Measurements from ENCODE around the gene DPP8.

Gene DPP8

DNA sequence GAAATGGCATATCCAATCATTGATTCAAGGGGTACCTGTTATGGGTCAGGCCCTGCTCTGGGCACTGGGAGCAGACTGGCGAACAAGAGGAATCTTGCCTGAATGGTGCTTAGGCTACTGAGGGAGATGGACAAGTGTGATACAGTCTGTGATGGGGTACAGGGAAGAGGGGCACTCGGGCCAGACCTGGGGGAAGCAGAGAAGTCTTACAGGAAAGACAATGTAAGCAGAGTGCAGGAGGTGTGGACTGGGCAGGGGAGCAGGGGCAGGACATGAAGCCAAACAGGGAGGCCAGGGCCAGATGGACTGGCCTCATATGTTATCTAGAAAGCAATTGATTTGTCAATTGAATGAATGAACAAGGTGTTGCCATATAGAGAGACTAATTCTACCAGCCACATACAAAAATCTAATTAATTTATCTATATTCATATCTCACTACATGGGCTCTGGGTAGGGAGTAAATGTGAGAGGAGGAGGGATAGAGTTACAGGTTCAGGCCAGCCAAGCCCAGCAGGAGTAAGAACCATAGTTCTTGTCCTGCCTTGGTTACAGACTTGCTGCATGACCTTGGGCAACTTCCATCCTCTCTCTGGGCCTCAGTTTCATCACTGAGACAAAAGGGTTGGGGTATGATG lies 91.2 kb downstream of the DPP8 start:
- DNase-seq (ENCODE audit: low read depth in 1 of 2, low spot score in 1 of 2): no peak

DNA sequence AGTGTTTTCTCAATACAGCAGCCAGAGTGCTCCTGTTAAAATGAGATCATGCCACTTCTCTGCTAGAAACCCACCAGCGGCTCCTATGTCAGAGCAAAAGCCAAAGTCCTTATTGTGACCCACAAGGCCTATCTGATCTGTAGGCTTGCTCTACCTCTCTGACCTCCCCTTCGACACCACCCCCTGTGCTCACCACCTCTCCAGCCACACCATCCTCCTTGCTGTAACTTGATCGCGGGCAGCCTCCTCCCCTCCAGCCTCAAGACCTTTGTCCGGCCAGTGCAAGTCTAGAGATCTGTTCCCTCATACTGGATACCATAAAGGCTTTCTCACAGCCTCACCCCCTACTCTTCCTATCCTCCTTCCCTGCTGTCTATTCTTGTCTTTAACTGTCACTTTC lies 92.8 kb downstream of the DPP8 start:
- no peak for DNase-seq (ENCODE audit: low read depth in 1 of 2, low spot score in 1 of 2)

DNA sequence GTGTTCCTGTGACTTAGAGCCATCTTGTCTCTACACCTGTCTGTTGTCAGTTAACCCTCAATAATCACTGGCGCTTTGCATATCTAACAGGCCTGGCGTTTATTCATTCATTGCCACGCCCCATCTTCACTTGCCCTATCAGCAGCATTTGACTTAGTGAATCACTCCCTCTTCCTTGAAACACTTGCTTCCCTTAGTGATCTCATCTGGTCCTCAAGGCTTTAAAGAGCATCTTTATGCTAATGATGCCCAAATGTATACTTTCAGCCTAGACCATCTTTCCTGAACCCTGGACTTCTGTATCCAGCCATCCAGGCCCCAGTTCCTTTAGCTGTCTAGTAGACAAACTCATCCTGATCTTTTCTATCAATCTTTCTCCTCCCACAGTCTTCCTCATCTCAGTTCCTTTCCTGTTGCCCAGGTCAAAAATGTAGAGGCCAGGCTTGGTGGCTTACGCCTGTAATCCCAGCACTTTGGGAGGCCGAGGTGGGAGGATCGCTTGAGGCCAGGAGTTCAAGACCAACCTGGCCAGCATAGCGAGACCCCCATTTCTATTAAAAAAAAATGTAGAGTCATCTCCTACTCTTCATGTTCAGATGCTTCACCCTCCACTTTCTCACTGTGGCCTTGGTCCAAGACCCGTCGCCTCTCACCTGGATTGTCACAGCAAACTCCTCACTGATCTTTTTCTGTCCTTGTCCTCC lies 93.4 kb downstream of the DPP8 start:
- no peak for DNase-seq (ENCODE audit: low read depth in 1 of 2, low spot score in 1 of 2)

DNA sequence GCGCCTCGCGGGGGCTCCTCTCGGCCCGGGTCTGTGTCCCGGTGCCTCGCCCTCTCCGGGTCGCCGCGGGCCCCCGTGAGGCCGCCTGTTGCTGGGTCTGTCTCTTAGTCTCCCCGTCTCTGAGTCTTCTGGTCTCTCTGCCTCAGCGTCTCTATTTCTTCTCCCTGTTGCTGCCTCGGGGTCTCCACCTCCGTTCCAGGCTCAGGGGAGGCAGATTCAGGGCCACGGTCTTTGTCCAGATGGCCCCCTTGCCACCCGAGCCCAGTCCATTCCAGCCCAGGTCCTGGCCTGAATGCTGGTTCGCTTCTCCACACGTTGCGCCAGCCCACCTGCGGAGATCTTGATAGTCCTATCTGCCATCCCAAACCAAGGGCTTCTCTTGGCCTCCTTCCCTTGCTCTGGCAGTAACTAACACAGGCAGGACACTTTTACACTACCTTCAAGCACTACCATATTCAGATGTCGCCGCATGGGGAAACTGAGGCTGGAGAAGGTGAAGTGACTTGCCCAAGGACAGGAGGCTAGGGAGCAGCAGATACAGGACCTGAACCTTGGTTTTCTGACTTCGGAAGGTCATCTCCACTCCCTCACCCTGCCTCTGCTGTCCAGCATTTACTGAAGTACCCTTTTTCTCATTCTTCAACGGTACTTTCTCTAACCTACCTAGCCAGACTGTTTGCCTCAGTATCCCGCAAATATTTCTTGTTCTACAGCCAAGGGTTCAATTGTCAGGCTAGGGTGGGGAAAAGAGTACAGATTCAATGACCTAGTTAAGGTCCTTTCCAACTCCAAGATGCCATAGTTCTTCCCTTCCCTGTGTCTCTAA lies 94.1 kb downstream of the DPP8 start:
- DNase-seq (ENCODE audit: low read depth in 1 of 2, low spot score in 1 of 2): no peak

DNA sequence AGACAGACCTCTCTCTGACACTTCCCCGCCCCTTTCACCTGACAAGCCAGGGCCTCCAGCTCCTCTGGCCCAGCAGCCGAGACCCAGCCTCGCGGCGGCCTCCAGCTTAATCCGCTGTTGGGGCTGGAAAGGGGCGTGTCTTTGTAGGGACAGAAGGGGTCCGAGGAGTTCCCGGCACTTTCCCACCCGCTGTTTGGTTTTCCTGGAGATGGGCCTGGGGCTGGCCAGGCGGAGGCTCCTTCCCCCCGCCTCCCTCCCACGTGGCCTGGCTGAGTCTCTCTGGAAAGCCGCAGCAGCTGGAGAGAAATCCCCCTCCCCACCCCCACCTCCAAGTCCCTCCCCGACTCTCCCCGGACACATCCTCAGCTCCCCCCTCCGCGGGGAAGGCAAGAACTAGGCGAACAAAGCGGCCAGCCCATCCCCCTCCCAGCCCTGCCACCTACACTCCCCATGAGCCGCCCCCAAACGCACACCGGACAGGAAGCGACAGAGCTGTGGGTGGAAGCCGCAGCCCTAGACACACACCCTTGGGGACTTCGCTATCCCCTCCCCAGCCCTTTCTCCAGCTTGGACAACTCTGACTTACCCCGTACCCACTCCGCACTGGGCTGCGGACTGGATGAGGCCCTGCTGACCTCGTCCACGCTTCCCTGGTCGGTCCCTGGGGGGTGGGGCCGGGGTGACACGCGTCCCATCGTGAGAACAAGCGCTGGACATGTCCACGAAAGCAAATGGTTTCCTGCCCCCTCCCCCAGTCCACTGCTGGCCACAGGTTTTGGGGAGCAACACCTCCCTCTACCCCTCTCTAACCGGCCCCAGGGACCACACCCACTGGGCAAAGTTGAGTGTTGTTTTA lies 95.9 kb downstream of the DPP8 start:
- no peak for DNase-seq (ENCODE audit: low read depth in 1 of 2, low spot score in 1 of 2)

DNA sequence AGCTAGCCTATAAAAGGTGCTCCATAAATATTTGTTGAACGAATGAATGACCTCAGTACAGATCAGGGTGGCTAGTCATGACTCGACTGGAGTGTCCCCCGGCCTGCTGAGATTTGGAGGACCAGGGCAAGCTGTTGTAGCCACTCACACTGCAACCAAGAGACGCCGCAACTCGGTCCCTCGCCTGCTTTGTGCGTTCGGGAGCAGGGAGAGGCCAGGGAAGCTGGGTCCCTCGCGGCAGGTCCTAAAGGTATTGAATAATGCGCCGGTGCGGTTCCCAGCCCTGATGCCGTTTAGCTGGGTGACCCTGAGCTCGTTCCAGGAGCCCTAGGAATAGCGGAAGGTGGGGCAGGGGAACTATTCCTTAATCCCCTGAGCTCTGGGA lies 96.5 kb downstream of the DPP8 start:
- no peak for DNase-seq (ENCODE audit: low read depth in 1 of 2, low spot score in 1 of 2)

DNA sequence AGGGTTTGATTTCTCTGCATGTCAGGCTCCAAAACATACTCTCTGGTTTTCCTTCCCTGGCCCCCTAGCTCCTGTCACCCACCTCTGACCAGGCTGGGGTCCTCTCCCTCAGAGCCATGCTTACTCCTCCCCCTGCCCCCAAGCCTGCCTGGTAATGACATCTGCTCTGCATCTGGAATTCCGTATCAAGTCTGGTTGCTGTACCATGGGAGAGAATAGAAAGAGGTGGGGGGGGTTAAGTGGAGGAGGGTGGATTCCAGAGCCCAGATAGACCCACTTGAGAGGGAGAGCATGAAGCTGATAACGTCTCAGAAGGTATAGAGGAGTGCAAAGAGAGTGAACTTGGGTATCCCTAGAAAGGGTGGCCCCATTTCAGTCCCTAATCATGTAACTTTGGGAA lies 98.9 kb downstream of the DPP8 start:
- no peak for DNase-seq (ENCODE audit: low read depth in 1 of 2, low spot score in 1 of 2)

DNA sequence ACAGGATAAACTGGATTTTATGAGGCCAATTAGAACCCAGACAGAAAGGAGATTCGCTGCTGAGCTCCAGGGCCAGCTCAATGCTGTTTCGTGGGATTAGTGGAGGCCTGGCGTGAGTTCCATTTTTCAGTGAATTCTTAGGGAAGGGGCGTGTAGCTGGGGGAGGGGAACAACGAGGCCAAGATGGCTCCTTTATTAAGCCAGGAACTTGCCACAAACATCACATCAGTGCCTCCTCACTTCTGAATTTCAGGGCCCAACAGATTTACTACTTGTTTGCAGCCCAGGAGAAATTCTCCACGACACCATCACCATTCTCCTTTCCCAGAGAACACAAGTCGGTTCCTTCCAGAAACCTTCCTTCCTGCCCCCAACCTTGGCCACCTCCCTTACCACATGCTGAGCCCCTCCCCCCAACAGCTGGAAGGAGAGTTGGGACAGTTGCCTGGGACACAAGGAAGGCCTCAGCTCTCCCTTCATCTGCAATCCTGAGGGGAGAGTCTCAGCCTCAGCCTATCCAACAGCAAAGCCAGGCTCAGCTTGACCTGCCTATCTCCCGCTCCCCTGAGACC lies 100.6 kb downstream of the DPP8 start:
- DNase-seq (ENCODE audit: low read depth in 1 of 2, low spot score in 1 of 2): no peak

DNA sequence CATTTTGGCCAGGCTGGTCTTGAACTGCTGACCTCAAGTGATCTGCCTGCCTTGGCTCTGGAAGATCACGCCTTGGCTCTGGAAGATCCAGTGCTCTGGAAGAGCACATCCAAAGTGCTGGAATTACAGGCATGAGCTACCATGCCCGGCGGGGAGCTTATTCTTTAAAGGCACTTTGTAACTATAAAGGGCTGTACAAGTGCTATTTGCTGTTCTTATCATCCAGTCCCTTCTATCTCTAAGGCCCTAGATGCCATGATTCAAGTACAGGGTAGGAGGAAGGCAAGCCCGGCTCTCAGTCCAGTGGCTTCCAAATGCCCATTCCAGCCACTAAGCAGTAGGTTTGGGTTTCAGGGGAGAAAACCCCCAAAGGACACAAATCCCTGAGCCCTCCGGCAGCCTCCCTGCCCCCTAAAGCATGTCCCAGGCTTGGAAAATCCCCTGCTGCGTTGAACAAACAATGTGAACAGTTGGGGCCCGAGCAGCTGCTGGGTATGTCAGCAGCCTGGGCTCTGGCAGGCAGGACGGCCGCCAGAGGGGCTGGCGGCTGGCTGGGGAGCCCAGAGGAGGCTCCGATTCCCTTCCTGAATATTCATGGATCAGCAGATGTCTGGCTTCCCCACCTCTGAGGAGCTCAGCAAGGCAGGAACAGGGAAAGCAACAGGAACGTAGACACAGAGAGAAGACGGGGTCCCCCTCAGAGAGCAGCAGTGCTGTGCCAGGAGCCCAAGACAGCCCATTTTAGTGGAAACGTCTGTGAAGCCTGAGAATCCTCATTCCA lies 102.5 kb downstream of the DPP8 start:
- no peak for DNase-seq (ENCODE audit: low read depth in 1 of 2, low spot score in 1 of 2)

DNA sequence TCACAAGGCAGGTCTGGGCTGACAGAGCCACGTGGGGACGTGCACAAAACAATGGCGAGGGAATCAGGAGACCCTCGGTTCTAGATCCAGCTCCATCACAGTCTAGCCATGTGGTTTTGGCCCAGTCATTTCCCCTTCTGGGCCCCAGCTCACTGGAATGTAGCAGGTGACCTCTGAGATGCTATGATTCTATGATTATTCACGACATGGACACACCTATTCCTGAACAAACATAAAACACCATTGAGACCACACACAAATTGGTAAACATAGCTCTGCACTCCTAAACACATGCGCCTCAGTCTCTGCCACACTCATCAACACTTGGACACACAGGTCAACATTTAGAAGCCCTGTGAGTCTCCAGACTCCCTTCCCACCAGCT lies 103.7 kb downstream of the DPP8 start:
- no peak for DNase-seq (ENCODE audit: low read depth in 1 of 2, low spot score in 1 of 2)

DNA sequence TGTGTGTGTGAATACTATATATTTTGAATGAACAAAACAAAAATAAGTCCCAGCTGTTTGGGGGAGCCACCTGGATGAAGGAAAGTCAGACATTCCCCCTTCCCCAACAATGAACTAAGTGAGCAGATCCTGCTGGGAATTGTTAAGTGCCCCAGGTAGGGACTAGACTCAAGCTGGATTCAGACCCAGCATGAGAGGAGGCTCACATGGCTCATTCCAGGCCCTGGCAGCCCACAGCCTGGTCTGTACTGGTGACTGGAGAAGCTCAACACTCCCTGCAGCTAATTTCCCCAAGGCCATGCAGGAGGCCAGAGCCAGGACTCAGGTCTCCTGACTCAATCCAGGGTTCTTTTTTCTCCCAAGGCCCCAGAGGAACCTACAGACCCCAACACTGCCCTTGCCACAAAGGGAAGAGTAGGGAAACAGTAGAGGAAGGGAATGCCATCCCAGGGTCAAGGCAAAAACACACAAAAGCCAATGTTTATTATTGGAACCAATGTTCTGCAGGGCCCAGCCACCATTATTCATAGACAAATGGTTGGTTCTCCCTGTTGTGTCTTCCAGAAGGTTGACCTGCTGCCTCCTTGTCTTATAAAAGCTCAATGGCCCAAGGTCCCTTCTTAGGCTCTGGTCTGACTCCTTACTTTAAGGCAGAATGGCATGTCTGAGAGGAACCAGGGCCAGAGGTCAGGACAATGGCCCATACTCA lies 104.3 kb downstream of the DPP8 start:
- no peak for DNase-seq (ENCODE audit: low read depth in 1 of 2, low spot score in 1 of 2)

DNA sequence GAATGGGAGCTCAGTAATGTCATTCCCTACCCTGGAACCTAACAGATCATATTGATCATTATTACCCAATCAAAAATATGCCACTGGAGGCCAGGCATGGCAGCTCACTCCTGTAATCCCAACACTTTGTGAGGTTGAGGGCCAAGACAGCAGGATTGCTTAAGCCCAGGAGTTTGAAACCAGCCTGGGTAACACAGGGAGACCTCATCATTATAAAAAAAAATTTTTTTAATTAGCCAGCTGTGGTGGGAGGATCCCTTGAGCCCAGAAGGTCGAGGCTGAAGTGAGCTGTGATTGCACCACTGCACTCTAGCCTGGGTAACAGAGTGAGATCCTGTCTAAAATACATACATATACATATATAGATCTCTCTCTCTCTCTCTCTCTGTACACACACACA lies 104.9 kb downstream of the DPP8 start:
- no peak for DNase-seq (ENCODE audit: low read depth in 1 of 2, low spot score in 1 of 2)

DNA sequence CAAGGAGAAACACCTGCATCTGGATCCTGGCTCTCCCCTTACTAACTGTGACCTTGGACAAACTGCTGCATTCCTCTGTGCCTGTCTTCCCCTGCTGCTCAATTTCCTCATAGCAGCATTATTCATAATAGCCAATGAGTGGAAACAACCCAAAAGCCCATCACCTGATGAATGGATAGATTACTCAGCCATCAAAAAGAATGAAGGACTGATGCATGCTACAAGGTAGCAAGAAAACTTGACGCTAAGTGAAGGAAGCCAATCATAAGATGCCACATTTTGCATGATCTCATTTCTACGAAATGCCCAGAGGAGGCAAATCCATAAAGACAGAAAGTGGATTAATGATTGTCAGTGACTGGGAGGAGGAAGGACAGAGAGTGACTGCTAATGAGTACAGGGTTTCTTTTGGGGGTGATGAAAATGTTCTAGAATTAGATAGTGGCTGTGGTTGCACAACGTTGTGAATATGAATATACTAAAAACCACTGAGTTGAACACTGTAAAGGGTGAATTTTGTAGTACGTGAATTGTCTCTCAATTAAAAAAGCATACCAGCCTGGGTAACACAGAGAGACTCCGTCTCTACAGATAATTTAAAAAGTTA lies 105.9 kb downstream of the DPP8 start:
- DNase-seq (ENCODE audit: low read depth in 1 of 2, low spot score in 1 of 2): no peak

DNA sequence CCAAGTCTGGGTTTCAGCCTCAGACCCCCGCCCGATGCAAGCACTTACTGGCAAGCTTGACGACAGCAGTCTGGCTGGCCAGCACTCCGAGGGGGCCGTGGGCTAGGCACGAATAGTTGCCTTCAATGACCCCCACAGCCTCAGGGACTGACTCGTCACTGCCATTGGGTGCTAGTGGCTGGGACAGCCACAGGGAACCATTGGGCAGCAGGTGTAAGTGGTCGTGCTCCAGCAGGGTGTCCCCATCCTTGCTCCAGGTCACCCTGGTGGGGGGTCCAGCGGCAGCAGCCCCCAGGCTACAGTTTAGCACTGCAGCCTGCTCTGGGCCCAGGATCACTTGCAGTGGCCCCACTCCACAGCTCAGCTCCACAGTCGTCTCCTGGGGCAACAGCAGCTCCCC lies 106.5 kb downstream of the DPP8 start:
- DNase-seq (ENCODE audit: low read depth in 1 of 2, low spot score in 1 of 2): no peak

DNA sequence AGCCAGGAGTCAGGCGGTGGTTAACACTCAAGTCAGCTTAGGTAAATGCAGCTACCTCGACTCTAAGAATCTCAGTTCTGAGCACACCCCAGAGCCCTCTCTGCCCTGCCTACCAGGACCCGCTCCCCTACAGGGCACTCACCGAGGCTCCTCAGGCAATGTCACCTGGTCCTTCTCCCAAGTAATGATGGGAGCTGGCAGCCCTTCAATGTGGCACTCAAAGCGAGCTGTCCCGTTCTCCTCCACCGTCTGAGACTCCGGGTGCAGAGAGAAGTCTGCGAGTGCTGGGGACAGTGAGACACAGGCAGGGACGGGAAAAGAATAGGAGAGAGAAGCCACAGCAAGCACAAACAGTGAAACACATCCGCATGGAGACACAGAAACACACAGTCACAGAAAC lies 107.5 kb downstream of the DPP8 start:
- no peak for DNase-seq (ENCODE audit: low read depth in 1 of 2, low spot score in 1 of 2)

DNA sequence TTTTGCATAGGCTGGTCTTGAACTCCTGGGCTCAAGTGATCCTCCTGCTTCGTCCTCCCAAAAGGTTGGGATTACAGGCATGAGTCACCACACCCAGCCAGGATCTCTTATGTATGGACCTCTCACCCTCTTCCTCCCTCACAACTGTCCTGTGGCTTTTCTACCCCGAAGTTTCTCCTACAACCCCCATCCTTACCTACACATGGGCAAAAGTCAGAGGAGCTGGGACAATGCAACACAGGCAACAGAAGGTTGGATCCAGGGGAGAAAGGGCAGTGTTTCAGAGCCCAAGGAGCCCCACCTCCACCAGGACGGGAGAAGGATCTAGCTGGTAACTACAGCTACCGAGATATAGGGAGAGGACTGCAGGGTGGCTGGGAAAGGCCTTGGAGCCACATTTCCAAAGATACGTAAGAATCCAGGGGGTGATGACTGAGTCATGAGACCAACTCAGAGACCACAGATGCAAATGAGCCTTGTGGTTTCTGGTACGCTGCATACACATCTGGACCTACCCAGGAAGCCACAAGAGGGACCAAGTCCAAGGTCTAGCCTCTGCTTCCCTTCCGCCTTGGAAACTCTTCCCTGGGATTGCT lies 108.4 kb downstream of the DPP8 start:
- DNase-seq (ENCODE audit: low read depth in 1 of 2, low spot score in 1 of 2): no peak

DNA sequence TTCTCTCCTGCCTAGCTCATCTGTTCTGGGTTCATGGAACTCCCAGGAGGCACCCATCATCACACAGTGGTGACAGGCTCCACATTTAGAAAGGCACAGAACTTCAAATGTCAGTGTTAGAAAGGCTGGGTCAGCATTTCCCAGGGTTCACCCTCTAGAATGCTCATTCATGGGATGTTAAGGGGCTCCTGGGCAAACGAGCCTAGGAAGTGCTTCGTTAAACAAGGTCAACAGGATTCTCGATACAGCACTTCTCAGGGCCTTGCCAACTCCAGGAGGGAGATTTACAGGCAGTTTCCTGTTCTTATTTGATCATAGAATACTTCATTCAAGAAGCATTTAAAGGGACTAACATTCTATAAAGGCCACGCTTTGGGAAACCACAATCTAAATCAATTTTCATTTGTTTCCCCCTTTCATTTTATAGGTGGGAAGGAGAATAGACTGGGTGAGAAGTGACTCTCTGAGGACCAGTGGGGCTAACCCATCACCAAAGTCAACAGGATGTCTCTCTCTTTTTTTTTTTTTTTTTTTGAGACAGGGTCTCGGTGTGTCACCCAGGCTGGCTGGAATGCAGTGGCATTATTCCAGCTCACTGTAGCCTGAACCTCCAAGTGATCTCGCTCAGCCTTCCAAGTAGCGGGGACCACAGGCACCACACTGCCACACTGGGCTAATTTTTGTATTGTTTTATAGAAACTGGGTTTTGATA lies 109.0 kb downstream of the DPP8 start:
- no peak for DNase-seq (ENCODE audit: low read depth in 1 of 2, low spot score in 1 of 2)

DNA sequence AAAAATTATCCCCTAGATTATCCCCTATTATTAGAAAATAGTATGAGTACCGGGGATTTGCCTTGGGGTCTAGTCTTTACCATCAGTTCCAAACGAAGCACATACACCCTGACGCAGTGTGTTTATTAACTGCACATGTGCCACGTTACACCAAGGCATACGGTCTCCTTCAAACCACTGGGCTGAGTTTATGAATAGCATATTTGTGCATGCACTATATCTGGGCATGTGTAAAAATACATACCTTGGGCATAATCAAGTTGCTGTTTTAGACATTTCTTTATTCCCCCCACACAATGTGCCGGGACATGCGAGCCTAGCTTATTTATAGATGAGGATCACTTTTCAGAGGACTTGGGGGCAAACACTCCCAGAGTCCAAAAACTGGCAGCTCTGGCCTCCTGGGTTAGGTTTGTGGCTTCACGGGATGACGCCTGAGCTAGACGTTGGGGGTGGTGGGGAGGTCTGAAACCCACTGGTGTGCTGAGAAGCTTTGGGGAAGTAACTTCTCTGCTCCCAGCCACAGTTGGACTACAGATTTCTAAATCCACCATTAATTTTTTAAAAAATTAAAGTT lies 111.0 kb downstream of the DPP8 start:
- no peak for DNase-seq (ENCODE audit: low read depth in 1 of 2, low spot score in 1 of 2)

Measured in activated T-helper 1 cell treated with anti-CD3 and anti-CD28 coated beads, Interleukin-2, amount 50 U/mL, for 16 hours (primary cell).